ENCODE measurements around the gene ST6GALNAC1. TPM values are rescaled to one million over a fixed set of nuclear protein-coding genes. Genes with fewer than 3 reads are reported as not detected.
A peak's percentile ranks its signal among the peaks of the same experiment; 100 is the strongest.
"Not testable (repeated sequence)": the region's sequence is repeated elsewhere in the genome, so short reads cannot be mapped to it uniquely, and the experiment has no call there.

ST6GALNAC1 gene
- total and polyA plus RNA-seq, 2 donors = 1.4 to 1.6 TPM

GRCh38 chr17:76612465-76612864 is 31.1 kb downstream of the ST6GALNAC1 start:
- DNase-seq (ENCODE audit: low read depth in 6 of 9, low spot score in 9 of 9) = no peak
- Histone ChIP-seq H3K27ac (ENCODE audit: low read depth in 1 of 2, low read length in 1 of 2) (no peak overlapping the region), H3K4me3 (ENCODE audit: low read length in 2 of 2) (no peak overlapping the region), H3K27me3 (ENCODE audit: control insufficient read depth in 2 of 2, insufficient read depth in 1 of 2, low read length in 1 of 2) (no peaks in the 10 kb centered on the region), H3K36me3 (ENCODE audit: control insufficient read depth in 2 of 2, insufficient read depth in 2 of 2, low read length in 1 of 2) (no peaks in the 10 kb centered on the region), H3K9me3 (ENCODE audit: control insufficient read depth in 2 of 2, insufficient read depth in 1 of 2, low read length in 1 of 2) (peaks cover 0 to 5% of the 10 kb centered on the region in 2 donors), H3K4me1 (ENCODE audit: control insufficient read depth in 2 of 2, insufficient read depth in 2 of 2, low read length in 2 of 2) (no peaks in the 10 kb centered on the region)
- WGBS = 96% methylated on average over 4 of the region's 4 CpGs

- no peak for DNase-seq (ENCODE audit: low read depth in 6 of 9, low spot score in 9 of 9)
- H3K27ac ChIP-seq (ENCODE audit: low read depth in 1 of 2, low read length in 1 of 2) = no peak overlapping the region
- H3K4me3 ChIP-seq (ENCODE audit: low read length in 2 of 2) = no peak overlapping the region
- H3K27me3 ChIP-seq (ENCODE audit: control insufficient read depth in 2 of 2, insufficient read depth in 1 of 2, low read length in 1 of 2) = no peaks in the 10 kb centered on the region
- no peaks in the 10 kb centered on the region for H3K4me1 ChIP-seq (ENCODE audit: control insufficient read depth in 2 of 2, insufficient read depth in 2 of 2, low read length in 2 of 2)
- WGBS = 96% methylated on average over 4 of the region's 4 CpGs
- H3K9me3 ChIP-seq (ENCODE audit: control insufficient read depth in 2 of 2, insufficient read depth in 1 of 2, low read length in 1 of 2) = peaks cover 0 to 5% of the 10 kb centered on the region in 2 donors
- no peaks in the 10 kb centered on the region for H3K36me3 ChIP-seq (ENCODE audit: control insufficient read depth in 2 of 2, insufficient read depth in 2 of 2, low read length in 1 of 2)
Observed at GRCh38 chr17:76611758-76612157, 31.8 kb downstream of the ST6GALNAC1 start.

GRCh38 chr17:76611080-76611749 is 32.3 kb downstream of the ST6GALNAC1 start:
- H3K9me3 ChIP-seq (ENCODE audit: control insufficient read depth in 2 of 2, insufficient read depth in 1 of 2, low read length in 1 of 2); H3K27me3 ChIP-seq (ENCODE audit: control insufficient read depth in 2 of 2, insufficient read depth in 1 of 2, low read length in 1 of 2); H3K4me3 ChIP-seq (ENCODE audit: low read length in 2 of 2); DNase-seq (ENCODE audit: low read depth in 6 of 9, low spot score in 9 of 9); H3K36me3 ChIP-seq (ENCODE audit: control insufficient read depth in 2 of 2, insufficient read depth in 2 of 2, low read length in 1 of 2); H3K4me1 ChIP-seq (ENCODE audit: control insufficient read depth in 2 of 2, insufficient read depth in 2 of 2, low read length in 2 of 2); H3K27ac ChIP-seq (ENCODE audit: low read depth in 1 of 2, low read length in 1 of 2): not testable (repeated sequence)
- WGBS = 72% methylated on average over 13 of the region's 13 CpGs

- 97% methylated on average over 1 of the region's 1 CpG for WGBS
- not testable (repeated sequence) for H3K27ac ChIP-seq (ENCODE audit: low read depth in 1 of 2, low read length in 1 of 2); H3K27me3 ChIP-seq (ENCODE audit: control insufficient read depth in 2 of 2, insufficient read depth in 1 of 2, low read length in 1 of 2); DNase-seq (ENCODE audit: low read depth in 6 of 9, low spot score in 9 of 9); H3K36me3 ChIP-seq (ENCODE audit: control insufficient read depth in 2 of 2, insufficient read depth in 2 of 2, low read length in 1 of 2); H3K4me3 ChIP-seq (ENCODE audit: low read length in 2 of 2); H3K9me3 ChIP-seq (ENCODE audit: control insufficient read depth in 2 of 2, insufficient read depth in 1 of 2, low read length in 1 of 2); H3K4me1 ChIP-seq (ENCODE audit: control insufficient read depth in 2 of 2, insufficient read depth in 2 of 2, low read length in 2 of 2)
Observed at GRCh38 chr17:76606685-76607084, 36.9 kb downstream of the ST6GALNAC1 start.

- 91% methylated on average over 8 of the region's 8 CpGs for WGBS
- Histone ChIP-seq H3K4me3 (ENCODE audit: low read length in 2 of 2) (no peak overlapping the region), H3K27ac (ENCODE audit: low read depth in 1 of 2, low read length in 1 of 2) (no peak overlapping the region), H3K9me3 (ENCODE audit: control insufficient read depth in 2 of 2, insufficient read depth in 1 of 2, low read length in 1 of 2) (no peaks in the 10 kb centered on the region), H3K36me3 (ENCODE audit: control insufficient read depth in 2 of 2, insufficient read depth in 2 of 2, low read length in 1 of 2) (no peaks in the 10 kb centered on the region), H3K27me3 (ENCODE audit: control insufficient read depth in 2 of 2, insufficient read depth in 1 of 2, low read length in 1 of 2) (no peaks in the 10 kb centered on the region), H3K4me1 (ENCODE audit: control insufficient read depth in 2 of 2, insufficient read depth in 2 of 2, low read length in 2 of 2) (peaks cover 6 to 27% of the 10 kb centered on the region in 2 donors)
- DNase-seq (ENCODE audit: low read depth in 6 of 9, low spot score in 9 of 9) = no peak
Observed at GRCh38 chr17:76601065-76601464, 42.5 kb downstream of the ST6GALNAC1 start.

GRCh38 chr17:76599694-76600460 is 43.7 kb downstream of the ST6GALNAC1 start:
- Histone ChIP-seq H3K27me3 (ENCODE audit: control insufficient read depth in 2 of 2, insufficient read depth in 1 of 2, low read length in 1 of 2) (no peaks in the 10 kb centered on the region), H3K36me3 (ENCODE audit: control insufficient read depth in 2 of 2, insufficient read depth in 2 of 2, low read length in 1 of 2) (no peaks in the 10 kb centered on the region), H3K27ac (ENCODE audit: low read depth in 1 of 2, low read length in 1 of 2) (no peak overlapping the region), H3K4me1 (ENCODE audit: control insufficient read depth in 2 of 2, insufficient read depth in 2 of 2, low read length in 2 of 2) (peaks cover 6 to 27% of the 10 kb centered on the region in 2 donors), H3K4me3 (ENCODE audit: low read length in 2 of 2) (no peak overlapping the region), H3K9me3 (ENCODE audit: control insufficient read depth in 2 of 2, insufficient read depth in 1 of 2, low read length in 1 of 2) (no peaks in the 10 kb centered on the region)
- DNase-seq (ENCODE audit: low read depth in 6 of 9, low spot score in 9 of 9) = no peak
- 86% methylated on average over 17 of the region's 17 CpGs for WGBS

- Histone ChIP-seq H3K36me3 (ENCODE audit: control insufficient read depth in 2 of 2, insufficient read depth in 2 of 2, low read length in 1 of 2) (no peaks in the 10 kb centered on the region), H3K4me1 (ENCODE audit: control insufficient read depth in 2 of 2, insufficient read depth in 2 of 2, low read length in 2 of 2) (peaks cover 6 to 27% of the 10 kb centered on the region in 2 donors), H3K27me3 (ENCODE audit: control insufficient read depth in 2 of 2, insufficient read depth in 1 of 2, low read length in 1 of 2) (no peaks in the 10 kb centered on the region), H3K9me3 (ENCODE audit: control insufficient read depth in 2 of 2, insufficient read depth in 1 of 2, low read length in 1 of 2) (no peaks in the 10 kb centered on the region), H3K27ac (ENCODE audit: low read depth in 1 of 2, low read length in 1 of 2) (peak overlapping the region in 1 of 2 donors; percentile 23), H3K4me3 (ENCODE audit: low read length in 2 of 2) (no peak overlapping the region)
- WGBS = 8% methylated on average over 2 of the region's 2 CpGs
- peak in 3 of 9 donors; percentile 18 to 46 (median 22) for DNase-seq (ENCODE audit: low read depth in 6 of 9, low spot score in 9 of 9)
Observed at GRCh38 chr17:76598004-76598439, 45.5 kb downstream of the ST6GALNAC1 start.

- Histone ChIP-seq H3K27me3 (ENCODE audit: control insufficient read depth in 2 of 2, insufficient read depth in 1 of 2, low read length in 1 of 2) (no peaks in the 10 kb centered on the region), H3K4me3 (ENCODE audit: low read length in 2 of 2) (no peak overlapping the region), H3K36me3 (ENCODE audit: control insufficient read depth in 2 of 2, insufficient read depth in 2 of 2, low read length in 1 of 2) (no peaks in the 10 kb centered on the region), H3K9me3 (ENCODE audit: control insufficient read depth in 2 of 2, insufficient read depth in 1 of 2, low read length in 1 of 2) (no peaks in the 10 kb centered on the region), H3K27ac (ENCODE audit: low read depth in 1 of 2, low read length in 1 of 2) (no peak overlapping the region), H3K4me1 (ENCODE audit: control insufficient read depth in 2 of 2, insufficient read depth in 2 of 2, low read length in 2 of 2) (peaks cover 6 to 27% of the 10 kb centered on the region in 2 donors)
- WGBS = 93% methylated on average over 12 of the region's 12 CpGs
- DNase-seq (ENCODE audit: low read depth in 6 of 9, low spot score in 9 of 9) = peak in 1 of 9 donors; percentile 42
Observed at GRCh38 chr17:76597156-76598003, 46.2 kb downstream of the ST6GALNAC1 start.

Measured in thymus (tissue), 11 donors.